HG02885 (cell line): Measurements from ENCODE around the gene ASPG.

Experiments
- ATAC-seq: cut with Tn5 transposase; IDR thresholded peaks from one replicate; pipeline ENCODE4 v1.9.1; 2021; ENCODE audit warnings: mild to moderate bottlenecking; ENCODE audit not compliant: unreplicated experiment, poor library complexity

Gene ASPG

GRCh38 chr14:104073764-104074163 is 11.7 kb upstream of the ASPG start:
- no peak for ATAC-seq

GRCh38 chr14:104075530-104076151 is 9.9 kb upstream of the ASPG start:
- ATAC-seq: no peak

DNA sequence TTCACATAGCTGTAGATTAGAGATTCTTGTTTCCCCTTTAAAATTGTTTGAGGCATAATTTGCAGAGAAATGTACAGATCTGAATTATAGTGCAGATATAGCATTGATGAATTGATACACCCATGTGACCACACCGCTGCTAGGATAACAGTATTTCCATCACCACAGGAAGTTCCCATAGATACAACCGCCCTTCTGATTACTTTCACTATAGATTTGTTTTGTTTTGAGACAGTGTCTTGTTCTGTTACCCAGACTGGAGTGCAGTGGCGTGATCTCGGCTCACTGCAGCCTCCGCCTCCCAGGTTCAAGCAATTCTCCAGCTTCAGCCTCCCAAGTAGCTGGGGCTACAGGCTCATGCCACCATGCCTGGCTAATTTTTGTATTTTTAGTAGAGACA is 8.8 kb upstream of the ASPG start:
- ATAC-seq: no peak

GRCh38 chr14:104078031-104078455 is 7.5 kb upstream of the ASPG start:
- peak; percentile 85 for ATAC-seq

DNA sequence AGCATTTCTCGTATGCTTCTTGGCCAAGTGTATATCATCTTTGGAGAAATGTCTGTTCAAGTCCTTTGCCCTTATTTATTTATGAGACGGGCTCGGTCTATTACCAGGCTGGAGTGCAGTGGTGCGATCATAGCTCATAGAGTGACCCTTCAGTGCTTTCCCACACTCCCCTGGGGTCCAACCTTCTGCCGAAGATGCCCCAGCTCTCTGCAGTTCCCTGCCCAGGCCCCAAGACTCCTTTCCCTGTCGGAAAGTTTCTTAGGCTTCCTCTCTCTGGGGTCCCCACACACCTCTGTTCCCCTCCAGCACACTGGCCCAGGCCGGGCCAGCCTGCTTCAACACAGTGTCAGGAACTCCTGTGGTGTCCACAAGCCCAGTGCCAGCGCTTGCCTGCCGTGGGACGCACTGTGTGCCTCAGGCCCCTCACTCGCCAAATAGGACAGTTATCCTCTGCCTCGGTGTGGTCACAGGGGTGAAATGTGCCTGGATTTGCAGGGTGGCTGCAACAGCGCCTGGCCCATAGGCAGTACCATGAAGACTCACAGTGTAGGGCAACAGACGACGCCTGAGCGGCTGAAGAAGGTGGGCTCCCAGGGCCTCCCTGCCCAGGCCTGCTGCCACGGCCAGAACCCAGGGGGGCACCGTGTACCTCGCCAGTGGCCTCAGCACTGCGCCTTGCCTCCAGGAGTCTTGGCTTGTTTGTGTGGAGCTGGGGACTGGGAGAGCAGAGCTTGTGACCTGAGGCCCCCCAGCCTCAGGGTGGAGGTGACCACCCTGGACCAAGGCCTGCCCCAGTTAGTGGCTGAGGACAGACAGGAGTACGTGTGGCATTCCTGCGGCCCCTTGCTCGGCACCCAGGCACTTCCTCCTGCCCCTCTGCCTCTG is 4.9 kb upstream of the ASPG start:
- ATAC-seq: no peak

- ATAC-seq: no peak
These were observed 4.2 kb upstream of the ASPG start for GRCh38 chr14:104081261-104081835.

- no peak for ATAC-seq
These were observed 3.5 kb upstream of the ASPG start for GRCh38 chr14:104081951-104082464.

- ATAC-seq: no peak
These were observed 2.7 kb upstream of the ASPG start for GRCh38 chr14:104082807-104083206.

DNA sequence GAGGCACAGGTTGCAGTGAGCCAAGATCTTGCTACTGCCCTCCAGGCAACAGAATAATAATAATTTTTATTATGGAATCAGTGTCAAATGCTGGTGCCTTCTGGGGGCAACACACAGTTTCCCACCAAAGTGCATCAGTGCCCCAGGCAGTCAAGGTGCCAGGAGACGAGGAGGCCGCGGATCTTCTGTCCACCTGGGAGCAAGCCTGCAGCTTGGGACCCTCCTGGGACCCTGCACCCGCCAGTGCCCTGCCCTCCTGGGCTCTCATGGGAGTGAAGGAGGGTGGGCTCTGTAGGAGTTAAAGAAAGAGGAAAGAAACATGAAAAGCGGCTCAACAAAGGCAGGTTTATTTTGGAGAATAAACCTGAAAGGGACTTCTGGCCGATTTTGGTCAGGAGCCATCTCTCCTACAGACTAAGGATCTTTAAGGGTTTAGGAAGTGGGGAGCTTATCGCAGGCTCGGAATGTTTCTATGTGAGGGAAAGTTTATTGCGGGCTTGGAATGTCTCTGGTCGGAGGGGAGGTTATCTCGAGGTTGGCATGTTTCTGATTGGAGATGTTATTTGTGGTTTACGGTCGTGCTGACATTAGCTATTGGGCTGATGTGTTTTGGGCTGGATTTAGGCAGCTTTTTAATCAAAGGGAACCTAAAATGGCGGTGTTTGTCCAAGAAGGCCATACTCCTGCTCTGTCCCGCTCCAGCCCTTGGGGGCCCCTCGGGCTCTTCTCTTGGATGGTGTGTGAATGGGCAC is 1.1 kb upstream of the ASPG start:
- ATAC-seq: no peak

DNA sequence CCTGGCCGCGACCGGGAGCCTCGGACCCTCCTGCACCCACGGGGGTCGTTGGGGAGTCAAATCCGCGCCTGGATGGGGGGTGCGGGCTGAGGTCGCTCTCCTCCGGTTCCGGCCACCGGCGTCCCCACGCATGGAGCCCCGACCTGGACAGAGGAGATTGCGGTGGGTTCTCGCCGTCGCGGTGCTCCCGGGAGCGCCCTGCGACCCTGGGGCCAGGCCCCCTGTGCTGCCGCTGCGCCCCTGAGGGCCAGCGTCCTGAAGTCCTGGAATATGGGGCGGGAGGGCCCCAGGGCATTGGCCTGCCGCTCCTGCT is 345 bp downstream of the ASPG start:
- no peak for ATAC-seq

- no peak for ATAC-seq
These were observed 735 bp downstream of the ASPG start for GRCh38 chr14:104086210-104086660.

- ATAC-seq: no peak
These were observed 1.4 kb downstream of the ASPG start for GRCh38 chr14:104086661-104087461.

DNA sequence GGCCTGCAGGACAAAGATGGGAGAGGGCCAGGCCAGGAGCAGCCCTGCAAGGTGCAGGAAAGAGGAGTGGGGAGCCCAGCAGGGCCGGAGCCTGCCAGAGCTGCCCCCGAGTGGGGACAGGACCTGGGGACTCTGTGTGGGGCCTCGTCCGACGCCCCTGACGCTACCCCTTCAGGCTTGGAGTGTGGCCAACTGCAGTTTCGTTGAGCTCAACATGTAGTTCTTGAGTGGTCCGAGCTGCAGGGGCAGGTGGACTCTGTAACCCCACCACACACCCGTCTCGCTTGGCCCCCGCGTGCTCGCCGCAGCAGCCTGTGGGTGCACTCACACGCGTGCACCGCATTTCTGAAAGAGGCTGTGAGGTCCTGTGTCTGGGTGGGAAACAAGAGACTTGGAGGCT is 2.0 kb downstream of the ASPG start:
- ATAC-seq: no peak

DNA sequence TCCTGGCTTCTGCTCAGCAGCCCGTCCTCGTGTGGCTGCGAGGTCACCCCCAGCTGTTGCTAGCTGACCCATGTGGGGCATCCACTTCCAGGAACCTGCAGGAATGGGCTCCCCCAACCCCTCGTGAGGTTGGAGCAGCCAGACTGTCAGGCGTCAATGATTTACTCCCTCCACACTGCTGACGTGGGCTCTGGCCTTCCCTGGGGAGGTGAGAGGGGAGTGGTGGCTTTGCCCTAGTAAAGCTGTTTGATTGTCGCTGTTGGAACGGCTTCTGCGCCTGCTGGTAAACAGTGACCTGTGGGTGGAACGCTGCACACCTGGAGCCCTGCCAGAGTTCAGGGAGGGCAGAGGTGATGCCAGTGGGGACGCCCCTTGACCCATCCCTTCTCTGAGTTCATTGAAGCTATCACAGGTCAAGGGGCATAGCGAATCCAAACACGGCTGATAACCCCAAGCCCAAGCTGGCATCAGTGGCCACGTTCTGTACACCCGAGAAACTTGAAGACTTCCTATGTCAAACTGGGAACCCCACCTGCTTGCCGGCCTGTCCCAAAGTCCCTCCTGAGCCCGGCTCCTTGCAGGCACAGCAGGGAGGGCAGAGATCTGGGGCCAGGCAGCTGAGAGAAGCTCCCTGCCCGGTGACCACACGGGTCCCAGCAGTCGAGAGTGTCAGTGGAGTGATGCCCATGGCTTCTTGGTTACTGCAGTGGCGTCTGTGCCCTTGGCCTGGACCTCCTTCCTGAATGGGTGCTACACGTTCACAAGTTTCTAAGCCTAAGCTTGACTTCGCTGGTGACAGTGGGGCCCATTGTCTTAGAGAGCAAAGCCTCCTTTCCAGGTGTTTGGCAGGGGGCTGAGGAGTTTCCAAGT is 2.7 kb downstream of the ASPG start:
- no peak for ATAC-seq

GRCh38 chr14:104090071-104090748 is 4.7 kb downstream of the ASPG start:
- no peak for ATAC-seq

DNA sequence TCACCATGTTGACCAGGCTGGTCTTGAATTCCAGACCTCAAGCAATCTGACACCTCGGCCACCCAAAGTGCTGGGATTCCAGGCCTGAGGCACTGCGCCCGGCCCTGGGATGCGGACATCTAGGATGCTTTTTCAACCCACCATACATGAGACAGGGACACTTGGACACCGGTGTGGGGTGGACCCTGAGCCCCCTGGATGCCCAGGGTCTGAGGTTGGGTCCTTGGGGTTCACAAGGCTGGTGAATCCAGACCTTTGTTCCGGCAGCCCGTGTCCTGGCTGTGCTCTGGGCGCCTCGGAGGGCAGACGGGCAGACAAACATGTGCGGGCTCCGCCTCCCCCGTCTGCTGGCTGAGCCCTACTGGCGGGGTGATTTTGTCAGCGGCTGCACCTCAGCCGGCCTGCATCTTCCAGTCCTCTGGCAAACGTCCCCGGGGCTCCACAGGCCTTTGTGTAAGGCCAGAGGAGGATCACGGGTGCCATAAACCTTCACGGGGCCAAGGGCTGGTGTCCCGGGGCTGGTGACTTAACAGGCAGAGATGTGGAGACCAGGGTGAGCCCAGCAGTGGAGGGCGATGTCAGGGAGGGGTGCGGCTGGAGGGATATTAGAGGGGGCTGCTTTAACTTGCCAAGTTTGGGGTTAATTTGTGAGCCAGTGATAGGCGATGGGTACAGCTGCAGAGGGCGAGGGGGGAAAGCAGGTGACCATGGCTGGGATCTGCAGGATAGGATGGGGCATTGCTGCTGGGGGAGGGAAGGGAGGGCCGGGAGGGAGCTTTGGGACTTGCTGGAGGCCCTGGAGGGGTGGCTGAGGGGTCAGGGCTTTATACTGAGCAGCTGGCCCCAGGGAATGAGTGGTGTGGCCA is 5.8 kb downstream of the ASPG start:
- ATAC-seq: no peak
